ENCODE measurements around the gene CPHXL2. TPM values are rescaled to one million over a fixed set of nuclear protein-coding genes. Genes with fewer than 3 reads are reported as not detected.
A peak's percentile ranks its signal among the peaks of the same experiment; 100 is the strongest.

The CPHXL2 gene
- total RNA-seq, 6 experiments from 2014 or later: not detected

- H3K27ac ChIP-seq: peak within 1 kb of the TSS; percentile 92 to 98 (median 95)
- H3K9me3 ChIP-seq: no peaks in the 10 kb centered on the region
- peaks cover 0 to 48% (median 18%) of the 10 kb centered on the region in 4 donors for H3K4me1 ChIP-seq
- ATAC-seq (peak; percentile 96 to 99 (median 96)), DNase-seq (peak; percentile 95 to 96 (median 95))
- 5% methylated on average over 4 of the region's 76 CpGs for WGBS (ENCODE audit: insufficient coverage, low coverage, low lambda C conversion rate, missing lambda C conversion rate)
- peak within 1 kb of the TSS; percentile 95 to 98 (median 98) for H3K4me3 ChIP-seq
- TF ChIP-seq POLR2A (IDR thresholded peaks at IDR 0.05): peak; percentile 99
- TF ChIP-seq CTCF (IDR thresholded peaks at IDR 0.05): no peak
- intact Hi-C loops (cut with DNase I): no loop called here
- H3K27me3 ChIP-seq: no peaks in the 10 kb centered on the region
- peaks cover 0 to 17% (median 0%) of the 10 kb centered on the region in 4 donors for H3K36me3 ChIP-seq
Observed at GRCh38 chr16:75647492-75648264, 29.1 kb downstream of the CPHXL2 start, which contains the start of the genes KARS1 and TERF2IP. TSS of gene KARS1 (minus strand) at chr16:75647665. CDS start at chr16:75647639, 26 bp downstream. TSS of gene TERF2IP (plus strand) at chr16:75647773. CDS start at chr16:75647883, 110 bp downstream.

- WGBS (ENCODE audit: insufficient coverage, low coverage, low lambda C conversion rate, missing lambda C conversion rate): 0% methylated on average over 18 of the region's 18 CpGs
Observed at GRCh38 chr16:75647112-75647491, 29.7 kb downstream of the CPHXL2 start.

GRCh38 chr16:75644240-75645012, 32.4 kb downstream of the CPHXL2 start:
- H3K9me3 ChIP-seq: no peaks in the 10 kb centered on the region
- no peaks in the 10 kb centered on the region for H3K27me3 ChIP-seq
- H3K4me1 ChIP-seq: peaks cover 0 to 18% (median 7%) of the 10 kb centered on the region in 4 donors
- ATAC-seq (no peak), DNase-seq (no peak)
- peak in 1 of 4 donors; percentile 10 for TF ChIP-seq CTCF (IDR thresholded peaks at IDR 0.05)
- no peak for TF ChIP-seq POLR2A (IDR thresholded peaks at IDR 0.05)
- WGBS (ENCODE audit: insufficient coverage, low coverage, low lambda C conversion rate, missing lambda C conversion rate): 70% methylated on average over 2 of the region's 7 CpGs
- H3K27ac ChIP-seq: no peak overlapping the region
- intact Hi-C loops (cut with DNase I): no loop called here
- H3K4me3 ChIP-seq: no peak overlapping the region
- H3K36me3 ChIP-seq: peaks cover 0 to 37% (median 15%) of the 10 kb centered on the region in 4 donors

More at GRCh38 chr16:75647112-75647491, 29.7 kb downstream of the CPHXL2 start:
- no peaks in the 10 kb centered on the region for H3K27me3 ChIP-seq
- H3K9me3 ChIP-seq: no peaks in the 10 kb centered on the region
- ATAC-seq: peak; percentile 12 to 42 (median 16)
- peak overlapping the region; percentile 95 to 98 (median 98) for H3K4me3 ChIP-seq
- TF ChIP-seq CTCF (IDR thresholded peaks at IDR 0.05) (no peak), POLR2A (IDR thresholded peaks at IDR 0.05) (no peak)
- DNase-seq: no peak
- H3K27ac ChIP-seq: peak overlapping the region; percentile 73 to 98 (median 95)
- intact Hi-C loops (cut with DNase I): no loop called here
- peaks cover 0 to 43% (median 15%) of the 10 kb centered on the region in 4 donors for H3K4me1 ChIP-seq
- peaks cover 0 to 17% (median 0%) of the 10 kb centered on the region in 4 donors for H3K36me3 ChIP-seq

- no peak overlapping the region for H3K27ac ChIP-seq
- intact Hi-C loops (cut with DNase I): no loop called here
- peaks cover 6 to 75% (median 30%) of the 10 kb centered on the region in 4 donors for H3K36me3 ChIP-seq
- H3K27me3 ChIP-seq: no peaks in the 10 kb centered on the region
- H3K4me1 ChIP-seq: peaks cover 0 to 7% (median under 1%) of the 10 kb centered on the region in 4 donors
- 78% methylated on average over 4 of the region's 6 CpGs for WGBS (ENCODE audit: insufficient coverage, low coverage, low lambda C conversion rate, missing lambda C conversion rate)
- DNase-seq (no peak), ATAC-seq (no peak)
- H3K4me3 ChIP-seq: no peak overlapping the region
- TF ChIP-seq POLR2A (IDR thresholded peaks at IDR 0.05): no peak
- TF ChIP-seq CTCF (IDR thresholded peaks at IDR 0.05): no peak
- H3K9me3 ChIP-seq: no peaks in the 10 kb centered on the region
Observed at GRCh38 chr16:75640598-75640997, 36.2 kb downstream of the CPHXL2 start.
